ENCODE results near the gene ARHGEF33.

ARHGEF33 gene

GRCh38 chr2:38889575-38889974, at the start of gene ARHGEF33:
TSS of gene ARHGEF33 (plus strand) at chr2:38889875. CDS start at chr2:38919448, 29,573 bp downstream.
- DNase-seq, result no peak

GRCh38 chr2:38850045-38850444, 39.6 kb upstream of the ARHGEF33 start:
- DNase-seq, result no peak

GRCh38 chr2:38856165-38856564, 33.5 kb upstream of the ARHGEF33 start:
- DNase-seq, result no peak

- no peak for DNase-seq
Observed at GRCh38 chr2:38862476-38862875, 27.2 kb upstream of the ARHGEF33 start.

GRCh38 chr2:38863061-38863695, 26.5 kb upstream of the ARHGEF33 start:
- no peak for DNase-seq

- no peak for DNase-seq
Observed at GRCh38 chr2:38866773-38867443, 22.8 kb upstream of the ARHGEF33 start.

GRCh38 chr2:38871432-38871831, 18.2 kb upstream of the ARHGEF33 start:
- no peak for DNase-seq

GRCh38 chr2:38873763-38874162, 15.9 kb upstream of the ARHGEF33 start:
- DNase-seq, result no peak

- no peak for DNase-seq
Observed at GRCh38 chr2:38875227-38875575, 14.5 kb upstream of the ARHGEF33 start.

GRCh38 chr2:38875576-38876367, 13.9 kb upstream of the ARHGEF33 start, which contains the start of the genes DHX57 and MORN2:
TSS of gene DHX57 (minus strand) at chr2:38875934. CDS start at chr2:38868405, 7,529 bp downstream.
TSS of gene MORN2 (plus strand) at chr2:38875976.
- peak; percentile 51 for DNase-seq

- no peak for DNase-seq
Observed at GRCh38 chr2:38876407-38876806, 13.3 kb upstream of the ARHGEF33 start.

GRCh38 chr2:38886063-38886462, 3.6 kb upstream of the ARHGEF33 start:
- no peak for DNase-seq

- no peak for DNase-seq
Observed at GRCh38 chr2:38887347-38887746, 2.3 kb upstream of the ARHGEF33 start.

- DNase-seq, result no peak
Observed at GRCh38 chr2:38887902-38888554, 1.6 kb upstream of the ARHGEF33 start.

- no peak for DNase-seq
Observed at GRCh38 chr2:38889045-38889444, 630 bp upstream of the ARHGEF33 start.

- no peak for DNase-seq
Observed at GRCh38 chr2:38892819-38893218, 3.1 kb downstream of the ARHGEF33 start.

GRCh38 chr2:38898256-38898655, 8.6 kb downstream of the ARHGEF33 start:
- no peak for DNase-seq

GRCh38 chr2:38900726-38901125, 11.1 kb downstream of the ARHGEF33 start:
- DNase-seq, result no peak

- no peak for DNase-seq
Observed at GRCh38 chr2:38905251-38905650, 15.6 kb downstream of the ARHGEF33 start.

GRCh38 chr2:38907242-38907641, 17.6 kb downstream of the ARHGEF33 start:
- no peak for DNase-seq

- no peak for DNase-seq
Observed at GRCh38 chr2:38907743-38908562, 18.3 kb downstream of the ARHGEF33 start.

- no peak for DNase-seq
Observed at GRCh38 chr2:38909872-38910271, 20.2 kb downstream of the ARHGEF33 start.
